ENCODE results near the gene ILKAP.

The ILKAP gene

DNA sequence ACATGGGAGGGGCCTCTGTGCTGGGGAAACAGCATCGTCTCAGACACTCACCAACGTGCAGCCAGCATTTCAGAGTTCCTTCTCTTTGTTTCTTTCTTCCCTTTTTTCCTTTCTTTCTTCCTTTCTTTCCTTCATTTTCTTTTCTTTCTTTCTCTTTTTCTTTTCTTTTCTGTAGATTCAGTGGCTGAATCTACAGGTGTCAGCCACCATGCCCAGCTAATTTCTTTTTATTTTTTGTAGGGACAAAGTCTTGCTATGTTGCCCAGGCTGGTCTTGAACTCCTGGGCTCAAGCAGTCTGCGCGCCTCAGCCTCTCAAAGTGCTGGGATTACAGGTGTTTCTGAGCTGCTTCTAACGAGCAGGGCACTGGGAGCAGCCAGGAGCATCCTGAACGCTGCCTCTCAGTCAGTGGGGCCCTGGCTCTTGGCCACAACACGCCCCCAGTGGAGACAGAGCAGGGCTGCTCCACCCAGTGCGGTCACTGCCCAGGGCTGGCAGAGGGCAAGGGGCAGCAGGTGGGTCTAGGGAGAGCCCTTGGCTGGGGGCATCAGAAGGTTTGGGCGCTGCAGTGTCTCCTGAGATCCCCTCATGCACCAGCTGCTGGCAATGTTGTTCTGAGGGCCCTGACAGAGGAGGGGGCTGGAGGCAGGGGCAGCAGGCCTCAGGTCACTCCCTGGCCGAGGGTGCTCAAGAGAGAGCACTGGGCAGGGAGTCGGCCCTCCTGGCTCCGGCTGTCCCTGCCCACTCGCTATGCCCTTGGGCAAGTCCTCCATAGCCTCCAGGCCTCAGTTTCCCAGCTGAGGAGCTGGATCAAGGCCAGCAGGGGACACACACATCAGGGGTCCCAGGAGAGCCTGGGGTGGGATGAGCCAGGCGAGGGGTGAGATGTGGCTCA is 69.7 kb downstream of the ILKAP start:
- Histone ChIP-seq H3K36me3 (replicated peaks; ENCODE audit: insufficient read depth, low read length) (no peaks in the 10 kb centered on the region), H3F3A (ENCODE audit: insufficient read depth, low read length) (no peaks in the 10 kb centered on the region), H3K27ac (ENCODE audit: low read length) (no peak overlapping the region), H3K79me2 (ENCODE audit: low read length) (no peaks in the 10 kb centered on the region), H4K20me1 (ENCODE audit: insufficient read depth, low read length) (no peaks in the 10 kb centered on the region), H2AFZ (ENCODE audit: low read length) (no peak overlapping the region), H3K9ac (ENCODE audit: low read length) (no peak overlapping the region), H3K27me3 (replicated peaks; ENCODE audit: insufficient read depth, low read length) (no peaks in the 10 kb centered on the region; the same call in 1 of the 2 replicates), H3K9me3 (replicated peaks; ENCODE audit: insufficient read depth, low read length) (no peaks in the 10 kb centered on the region), H3K4me2 (ENCODE audit: low read depth, low read length) (no peak overlapping the region), H3K4me3 (ENCODE audit: low read length) (no peak overlapping the region), H3K4me1 (ENCODE audit: low read length) (no peaks in the 10 kb centered on the region), H3K9me2 (replicated peaks; ENCODE audit: insufficient read depth, low read length) (no peaks in the 10 kb centered on the region)
- TF ChIP-seq, protein P1, sequence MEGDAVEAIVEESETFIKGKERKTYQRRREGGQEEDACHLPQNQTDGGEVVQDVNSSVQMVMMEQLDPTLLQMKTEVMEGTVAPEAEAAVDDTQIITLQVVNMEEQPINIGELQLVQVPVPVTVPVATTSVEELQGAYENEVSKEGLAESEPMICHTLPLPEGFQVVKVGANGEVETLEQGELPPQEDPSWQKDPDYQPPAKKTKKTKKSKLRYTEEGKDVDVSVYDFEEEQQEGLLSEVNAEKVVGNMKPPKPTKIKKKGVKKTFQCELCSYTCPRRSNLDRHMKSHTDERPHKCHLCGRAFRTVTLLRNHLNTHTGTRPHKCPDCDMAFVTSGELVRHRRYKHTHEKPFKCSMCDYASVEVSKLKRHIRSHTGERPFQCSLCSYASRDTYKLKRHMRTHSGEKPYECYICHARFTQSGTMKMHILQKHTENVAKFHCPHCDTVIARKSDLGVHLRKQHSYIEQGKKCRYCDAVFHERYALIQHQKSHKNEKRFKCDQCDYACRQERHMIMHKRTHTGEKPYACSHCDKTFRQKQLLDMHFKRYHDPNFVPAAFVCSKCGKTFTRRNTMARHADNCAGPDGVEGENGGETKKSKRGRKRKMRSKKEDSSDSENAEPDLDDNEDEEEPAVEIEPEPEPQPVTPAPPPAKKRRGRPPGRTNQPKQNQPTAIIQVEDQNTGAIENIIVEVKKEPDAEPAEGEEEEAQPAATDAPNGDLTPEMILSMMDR (IDR thresholded peaks at IDR 0.05; ENCODE audit: low read length), result no peak
- no peak for TF ChIP-seq EZH2 (optimal IDR thresholded peaks at IDR 0.05; ENCODE audit: low read depth, low read length)
- no peak for TF ChIP-seq EZH2phosphoT487 (IDR thresholded peaks at IDR 0.05; ENCODE audit: low read length)
- DNase-seq, result no peak

DNA sequence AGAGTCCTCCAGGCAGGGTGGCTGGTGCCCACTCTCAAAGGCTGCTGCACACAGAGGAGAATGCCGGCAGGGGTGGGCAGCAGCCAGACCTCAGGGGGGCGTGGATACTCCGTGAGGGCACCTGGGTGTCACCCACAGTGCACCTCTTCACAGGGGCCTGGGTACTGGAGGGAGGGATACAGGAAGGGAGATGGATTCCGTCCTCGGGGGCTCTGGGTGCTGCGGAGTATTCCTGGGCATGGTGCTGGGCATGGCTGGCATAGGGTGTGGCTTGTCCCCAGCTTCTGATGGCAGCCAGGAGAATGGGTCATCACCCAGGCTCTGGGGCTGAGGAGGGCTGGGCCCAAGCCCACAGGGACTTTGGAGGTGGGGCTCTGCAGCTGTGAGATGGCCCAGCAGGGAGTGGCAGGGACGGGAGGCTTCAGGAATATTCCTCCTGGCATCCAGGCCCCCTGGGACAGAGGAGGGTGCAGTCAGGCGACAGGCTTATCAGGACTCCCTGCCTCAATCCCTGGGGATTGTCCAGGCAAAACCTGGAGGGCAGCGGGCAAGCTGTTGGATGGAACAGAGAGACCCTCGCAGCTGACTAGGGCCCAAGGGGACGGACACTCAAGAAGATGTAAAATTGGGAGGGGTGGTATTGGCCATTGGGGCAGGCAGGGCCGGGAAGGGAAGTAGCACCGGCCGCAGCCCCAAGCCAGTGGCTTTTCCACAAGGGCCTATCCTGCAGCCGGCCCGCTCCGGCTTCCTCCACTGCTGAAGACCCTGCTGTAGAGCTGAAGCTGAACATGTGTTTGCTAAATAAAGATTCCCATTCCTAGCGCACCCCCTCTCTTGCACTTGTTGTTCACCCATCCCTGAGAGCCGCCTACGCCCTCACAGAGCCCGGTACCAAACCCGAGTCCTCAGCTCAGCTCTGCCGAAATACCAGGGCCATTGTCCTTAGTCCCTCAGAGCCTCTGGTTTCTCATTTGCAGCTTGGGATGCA is 70.7 kb downstream of the ILKAP start:
- Histone ChIP-seq H3K4me2 (ENCODE audit: low read depth, low read length) (no peak overlapping the region), H3K9me2 (replicated peaks; ENCODE audit: insufficient read depth, low read length) (no peaks in the 10 kb centered on the region), H4K20me1 (ENCODE audit: insufficient read depth, low read length) (no peaks in the 10 kb centered on the region), H3K9me3 (replicated peaks; ENCODE audit: insufficient read depth, low read length) (no peaks in the 10 kb centered on the region), H2AFZ (ENCODE audit: low read length) (no peak overlapping the region), H3K79me2 (ENCODE audit: low read length) (no peaks in the 10 kb centered on the region), H3K27ac (ENCODE audit: low read length) (no peak overlapping the region), H3K36me3 (replicated peaks; ENCODE audit: insufficient read depth, low read length) (no peaks in the 10 kb centered on the region), H3K4me1 (ENCODE audit: low read length) (no peaks in the 10 kb centered on the region), H3K4me3 (ENCODE audit: low read length) (no peak overlapping the region), H3K9ac (ENCODE audit: low read length) (no peak overlapping the region), H3F3A (ENCODE audit: insufficient read depth, low read length) (no peaks in the 10 kb centered on the region), H3K27me3 (replicated peaks; ENCODE audit: insufficient read depth, low read length) (no peaks in the 10 kb centered on the region; the same call in 1 of the 2 replicates)
- no peak for DNase-seq
- TF ChIP-seq EZH2phosphoT487 (IDR thresholded peaks at IDR 0.05; ENCODE audit: low read length), result no peak
- no peak for TF ChIP-seq EZH2 (optimal IDR thresholded peaks at IDR 0.05; ENCODE audit: low read depth, low read length)
- TF ChIP-seq, protein P1 (IDR thresholded peaks at IDR 0.05; ENCODE audit: low read length), result no peak

DNA sequence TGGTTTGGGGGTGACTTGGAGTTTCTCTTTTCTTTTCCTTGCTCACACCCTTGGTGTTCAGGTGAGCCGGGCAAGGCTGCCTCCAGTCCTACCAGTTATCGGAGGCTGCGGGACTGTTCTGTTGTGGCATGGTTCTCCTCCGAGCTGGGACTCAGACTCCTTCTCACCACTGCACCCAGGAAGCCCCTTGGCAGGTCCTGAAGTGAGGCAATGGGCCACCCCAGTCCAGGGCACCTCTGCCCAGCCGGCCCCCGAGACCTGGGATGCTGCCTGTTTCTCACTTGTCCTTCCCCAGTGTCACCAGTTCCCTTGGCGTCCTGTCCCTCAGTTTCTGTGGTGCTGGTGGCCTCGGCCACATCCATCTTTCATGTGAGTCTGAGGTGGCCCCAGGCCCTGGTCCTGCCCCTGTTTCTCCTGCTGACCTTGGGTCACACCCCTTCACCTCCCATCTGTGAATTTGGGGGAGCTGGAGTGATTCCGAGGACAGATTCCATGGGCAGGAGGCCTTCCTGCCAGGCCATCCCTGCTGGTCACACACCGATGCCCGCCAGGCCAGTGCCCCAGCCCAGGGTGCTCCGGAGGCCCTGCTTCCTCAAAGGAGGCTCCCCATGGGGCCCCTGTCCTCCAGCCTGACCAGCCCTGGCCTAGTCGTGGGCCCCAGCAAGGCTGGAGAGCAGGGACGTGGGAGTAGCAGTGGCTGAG is 71.6 kb downstream of the ILKAP start:
- Histone ChIP-seq H3K9me3 (replicated peaks; ENCODE audit: insufficient read depth, low read length) (no peaks in the 10 kb centered on the region), H3K36me3 (replicated peaks; ENCODE audit: insufficient read depth, low read length) (no peaks in the 10 kb centered on the region), H2AFZ (ENCODE audit: low read length) (no peak overlapping the region), H3K9me2 (replicated peaks; ENCODE audit: insufficient read depth, low read length) (no peaks in the 10 kb centered on the region), H3K4me3 (ENCODE audit: low read length) (no peak overlapping the region), H4K20me1 (ENCODE audit: insufficient read depth, low read length) (no peaks in the 10 kb centered on the region), H3K27me3 (replicated peaks; ENCODE audit: insufficient read depth, low read length) (no peaks in the 10 kb centered on the region; the same call in 1 of the 2 replicates), H3K9ac (ENCODE audit: low read length) (no peak overlapping the region), H3K4me2 (ENCODE audit: low read depth, low read length) (no peak overlapping the region), H3K4me1 (ENCODE audit: low read length) (no peaks in the 10 kb centered on the region), H3F3A (ENCODE audit: insufficient read depth, low read length) (no peaks in the 10 kb centered on the region), H3K27ac (ENCODE audit: low read length) (no peak overlapping the region), H3K79me2 (ENCODE audit: low read length) (no peaks in the 10 kb centered on the region)
- TF ChIP-seq, protein P1 (IDR thresholded peaks at IDR 0.05; ENCODE audit: low read length), result no peak
- no peak for TF ChIP-seq EZH2 (optimal IDR thresholded peaks at IDR 0.05; ENCODE audit: low read depth, low read length)
- TF ChIP-seq EZH2phosphoT487 (IDR thresholded peaks at IDR 0.05; ENCODE audit: low read length), result no peak
- DNase-seq, result no peak

Data from MM.1S (cell line).